NCI-H2107 treated with DMSO at 0.1 percent for 48 hours (cell line): ENCODE measurements around the gene PHF23.

ENCODE experiments used
- DNase-seq: peaks from one replicate; lab custom pipeline; 2025; ENCODE audit not compliant: unreplicated experiment; lab: John Stamatoyannopoulos, UW

Gene PHF23

DNA sequence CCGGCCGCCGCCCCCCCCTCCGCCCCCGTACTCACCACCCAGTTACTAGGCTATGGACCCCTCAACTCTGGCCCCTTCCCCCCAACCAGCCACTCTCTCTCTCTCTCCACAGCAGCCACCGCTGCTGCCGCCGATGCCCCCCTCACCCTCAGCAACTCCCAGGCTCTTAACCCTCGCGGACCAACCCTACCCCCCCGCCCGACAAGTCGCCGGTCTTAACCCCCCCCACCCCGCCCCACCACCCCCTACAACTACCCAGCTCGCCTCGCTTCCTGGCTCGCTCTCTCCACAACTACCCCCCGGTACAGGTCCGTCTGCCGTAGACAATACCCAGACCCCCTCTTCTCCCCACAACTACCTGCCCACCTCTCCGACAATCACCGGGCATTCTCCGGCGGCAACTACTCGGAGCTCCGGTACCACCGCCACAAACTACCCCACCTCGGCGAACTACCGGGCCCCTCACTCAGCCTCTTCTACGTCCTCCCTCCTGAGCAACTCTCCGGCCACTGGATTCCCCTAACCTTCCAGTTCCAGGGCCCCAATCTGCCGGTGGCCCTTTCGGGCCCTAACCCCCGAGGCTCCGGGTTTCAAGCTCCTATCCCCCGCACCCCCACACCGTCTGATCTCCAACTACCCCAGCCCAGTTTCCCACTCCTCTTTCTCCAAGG, 702 bp downstream of the PHF23 start:
- no peak for DNase-seq

DNA sequence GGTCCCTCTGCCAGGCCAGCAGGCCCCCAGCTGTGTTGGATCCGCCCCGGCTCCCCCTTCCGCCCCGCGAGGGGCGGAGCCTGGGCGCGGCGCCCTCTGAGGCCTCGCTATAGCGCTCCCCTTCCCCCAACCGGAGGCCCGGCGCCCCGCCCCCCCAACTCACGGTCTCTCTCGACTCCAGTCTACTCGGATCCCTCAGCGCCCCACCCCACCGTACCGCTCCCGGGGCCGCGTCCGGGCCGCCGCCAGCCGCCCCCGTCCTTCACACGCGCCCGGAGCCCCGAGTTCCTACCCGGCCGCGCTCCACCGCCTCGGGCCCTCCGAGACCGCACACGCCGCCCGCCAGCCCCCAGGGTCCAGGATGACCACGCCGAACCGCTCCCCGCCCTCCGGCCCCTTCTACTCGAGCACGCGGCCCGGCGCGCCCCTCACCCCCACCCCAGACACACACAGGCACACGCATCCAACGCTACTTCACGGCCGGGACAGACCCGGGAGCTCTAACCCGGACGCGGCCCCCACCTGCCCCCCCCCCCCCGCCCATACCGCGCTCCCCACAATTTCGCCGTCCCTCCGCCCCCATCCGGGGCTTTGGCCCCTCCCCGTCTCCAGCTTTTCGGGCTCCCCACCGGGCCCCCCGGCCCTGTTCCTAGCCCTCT, 1.4 kb downstream of the PHF23 start:
- no peak for DNase-seq

DNA sequence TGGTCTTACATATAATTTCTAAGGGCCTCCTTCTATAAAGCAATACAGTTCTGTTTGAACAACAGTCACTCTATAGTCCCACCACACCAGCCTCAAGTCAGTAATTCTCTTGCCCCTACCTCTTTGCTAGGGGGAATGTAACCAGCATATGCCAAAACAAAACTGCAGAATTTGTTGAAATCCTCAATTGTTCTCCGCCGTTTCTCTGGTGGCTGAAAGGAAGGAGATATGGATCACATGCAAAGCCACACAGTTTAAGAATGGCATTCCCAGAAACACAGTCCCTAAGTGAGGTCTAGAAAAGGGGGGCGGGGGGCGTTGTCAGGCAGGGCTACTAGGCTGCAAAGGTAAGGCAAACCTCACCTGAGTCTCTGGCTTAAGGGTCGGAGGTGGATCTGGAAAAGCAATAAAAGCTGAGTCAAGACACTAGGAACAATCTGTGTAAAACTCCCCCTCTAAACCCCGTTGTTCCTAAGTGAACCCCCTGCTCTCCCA, 1.9 kb downstream of the PHF23 start:
- DNase-seq: no peak

DNA sequence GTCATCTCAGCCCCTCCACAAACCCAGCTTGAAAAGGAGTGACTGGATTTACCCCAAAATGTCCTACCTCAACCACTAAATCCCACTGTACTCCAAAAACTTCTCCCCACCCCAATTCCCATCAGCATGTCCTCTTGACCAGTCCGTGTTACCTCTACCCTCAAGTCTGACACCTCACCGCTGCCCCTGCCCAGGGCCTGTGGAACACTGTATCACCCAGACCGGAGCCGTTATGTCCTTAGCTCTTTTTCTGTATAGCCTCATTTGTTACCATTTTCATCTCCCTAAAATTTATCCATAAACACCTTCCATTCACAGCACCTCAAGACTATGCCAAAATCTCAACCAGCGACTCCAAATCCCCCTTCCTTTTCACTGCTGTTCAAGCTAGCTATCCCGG, 2.4 kb downstream of the PHF23 start:
- no peak for DNase-seq

DNA sequence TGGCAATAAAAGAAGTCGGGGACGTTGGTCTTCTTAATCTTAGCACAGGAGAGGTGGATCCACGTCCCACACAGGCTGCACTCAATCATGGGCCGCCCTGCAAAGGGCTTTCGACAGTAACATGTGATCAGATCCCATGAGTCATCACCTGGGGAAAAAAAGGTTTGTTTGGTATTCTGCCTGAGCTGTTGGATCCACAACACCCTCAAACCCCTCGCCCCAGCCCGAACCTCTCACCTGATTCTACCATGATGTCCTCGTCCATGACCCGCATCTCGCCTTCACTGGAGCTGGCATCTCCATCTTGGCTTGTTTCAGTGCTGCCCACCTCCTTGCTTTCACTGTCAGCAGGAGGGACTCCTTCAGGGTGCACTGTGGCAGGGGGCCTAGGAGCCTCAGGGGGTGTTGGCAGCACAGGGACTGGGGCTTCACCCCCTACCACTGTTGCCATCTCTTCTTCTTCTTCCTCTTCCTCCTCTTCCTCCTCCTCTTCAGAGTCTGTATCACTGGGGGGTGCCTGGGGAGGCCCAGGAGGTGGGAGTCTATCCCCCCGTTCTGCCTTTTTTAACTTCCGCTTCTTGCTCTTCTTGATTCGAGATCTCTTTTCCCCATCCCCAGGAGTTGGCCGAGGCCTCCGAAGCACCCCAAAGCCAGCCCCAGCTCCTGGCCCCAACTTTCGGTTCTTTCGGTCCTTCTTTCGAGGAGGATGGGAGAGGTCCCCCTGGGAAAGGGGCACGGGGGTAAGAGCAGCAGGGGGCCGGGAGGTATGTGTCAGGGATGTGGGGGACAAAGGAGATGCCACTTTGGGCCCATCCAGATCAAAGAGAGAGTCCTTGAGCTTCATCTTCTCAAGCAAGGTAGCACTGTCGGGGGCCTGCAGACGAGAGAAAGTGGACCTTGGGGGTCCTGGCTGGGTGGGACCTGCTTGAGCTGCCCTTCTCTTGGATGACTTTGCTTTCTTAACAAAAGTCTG, 3.3 kb downstream of the PHF23 start:
- no peak for DNase-seq

DNA sequence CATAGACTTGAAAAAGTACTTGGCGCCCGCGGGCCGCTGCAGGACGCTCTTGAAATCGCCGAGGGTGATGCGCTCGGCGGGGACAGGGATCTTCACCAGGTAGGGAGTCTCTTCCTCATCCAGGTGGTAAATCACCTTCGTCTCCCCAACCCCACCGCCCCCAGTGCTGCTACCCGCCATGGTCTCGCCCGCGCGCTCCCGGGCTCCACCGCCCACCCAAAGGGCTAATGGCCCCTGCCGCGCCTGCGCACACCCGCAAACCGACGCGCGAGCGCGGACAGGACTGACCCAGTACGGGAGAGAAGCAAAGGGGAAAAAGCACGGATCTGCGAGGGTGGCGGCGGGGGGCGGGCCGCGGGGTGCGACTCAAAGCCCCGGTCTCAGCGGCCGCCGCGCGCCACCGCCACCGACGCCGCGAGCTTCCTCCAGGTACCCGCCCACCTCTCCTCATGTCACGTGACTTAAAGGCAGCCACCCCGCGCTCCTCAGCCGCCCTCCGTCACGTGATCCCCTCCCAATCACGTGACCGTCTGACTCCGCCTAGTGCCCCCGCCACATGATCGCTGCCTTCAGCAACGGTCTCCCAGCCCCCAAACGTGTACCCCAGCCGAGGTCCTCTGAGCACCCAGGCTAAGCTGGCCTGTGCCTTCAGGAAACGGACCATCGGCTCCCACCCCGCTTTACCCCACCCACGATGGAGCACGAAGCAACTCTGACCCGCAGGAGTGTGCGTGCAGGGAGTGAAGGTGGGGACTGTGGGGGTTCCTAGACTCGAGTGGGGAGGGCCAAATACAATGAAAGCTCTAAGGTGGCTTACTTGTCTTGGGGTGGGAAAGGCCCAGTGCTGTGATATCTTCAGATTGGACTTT, 4.9 kb downstream of the PHF23 start, which contains the start of gene DVL2:
Gene DVL2, minus strand, starts transcription at position 435 of the 869 bp plus-strand sequence. Its CDS starts 255 bp downstream, at position 180.
- peak; percentile 70 for DNase-seq

DNA sequence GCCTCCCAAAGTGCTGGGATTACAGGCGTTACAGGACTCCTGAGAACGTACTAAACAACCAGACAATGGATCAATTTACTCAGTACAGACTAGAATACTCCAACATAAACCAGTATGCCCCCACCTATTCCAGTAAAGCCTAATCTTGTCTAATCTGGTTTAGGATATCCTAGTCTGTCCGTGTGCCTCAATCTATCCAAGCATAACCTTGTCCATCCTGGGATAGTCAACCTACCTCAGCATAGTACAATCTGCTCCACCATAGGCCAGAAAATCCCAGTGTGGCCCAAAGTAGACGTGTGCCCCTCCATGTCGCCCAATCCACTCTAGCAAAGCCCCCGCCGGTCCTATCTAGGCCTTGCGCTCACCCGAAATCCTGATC, 5.6 kb downstream of the PHF23 start:
- DNase-seq: no peak

DNA sequence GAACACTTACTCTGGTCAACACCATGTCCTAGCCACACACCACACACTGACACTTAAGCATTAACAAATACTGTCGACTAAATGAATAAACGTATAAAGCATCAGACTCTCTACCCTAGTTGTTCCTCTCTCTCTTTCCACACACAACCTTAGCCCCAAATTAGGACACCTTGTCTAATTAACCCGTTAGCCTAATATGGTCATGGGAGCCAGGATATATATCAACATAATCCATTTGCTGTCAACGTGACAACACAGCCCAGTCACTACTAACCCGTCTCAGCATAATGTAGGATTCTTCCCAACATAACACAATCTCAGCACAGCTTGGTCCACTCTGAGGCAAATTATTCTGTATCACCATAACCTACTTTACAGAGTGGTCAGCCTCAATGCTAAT, 7.1 kb downstream of the PHF23 start:
- no peak for DNase-seq

DNA sequence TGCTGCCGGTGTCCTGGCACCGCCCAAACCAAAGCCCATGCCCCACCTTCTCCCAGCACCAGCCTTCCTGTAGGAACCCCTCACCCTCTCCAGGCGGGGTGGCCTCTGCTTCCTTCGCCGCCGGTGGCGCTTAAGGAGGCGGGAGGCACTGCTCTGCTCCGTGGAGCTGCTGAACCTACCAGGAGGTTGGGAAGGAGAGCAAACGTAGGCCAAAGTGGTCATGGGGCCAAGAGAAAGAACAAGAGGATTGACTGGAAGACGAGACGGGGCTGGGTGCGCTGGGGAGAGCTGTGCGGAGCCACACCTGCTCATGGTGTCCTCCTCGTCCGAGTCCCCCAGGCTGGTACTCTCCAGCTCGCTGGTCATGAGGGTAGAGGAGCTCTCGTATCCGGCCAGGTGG, 9.8 kb downstream of the PHF23 start:
- DNase-seq: no peak

DNA sequence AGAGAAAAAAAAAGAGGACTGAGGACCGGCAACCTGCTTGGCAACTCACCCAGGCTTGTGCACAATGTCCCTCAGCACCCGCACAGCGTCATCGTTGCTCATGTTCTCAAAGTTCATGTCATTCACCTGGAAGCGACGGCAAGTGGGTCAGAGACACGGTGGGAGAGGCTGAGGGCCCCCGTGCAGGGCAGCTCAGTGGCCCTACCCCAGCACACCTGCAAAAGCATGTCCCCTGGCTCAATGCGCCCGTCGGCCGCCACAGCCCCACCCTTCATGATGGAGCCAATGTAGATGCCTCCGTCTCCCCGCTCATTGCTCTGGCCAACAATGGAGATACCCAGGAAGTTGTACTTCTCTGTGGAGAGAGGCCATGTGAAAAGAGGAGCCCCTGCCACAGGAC, 10.3 kb downstream of the PHF23 start:
- no peak for DNase-seq

DNA sequence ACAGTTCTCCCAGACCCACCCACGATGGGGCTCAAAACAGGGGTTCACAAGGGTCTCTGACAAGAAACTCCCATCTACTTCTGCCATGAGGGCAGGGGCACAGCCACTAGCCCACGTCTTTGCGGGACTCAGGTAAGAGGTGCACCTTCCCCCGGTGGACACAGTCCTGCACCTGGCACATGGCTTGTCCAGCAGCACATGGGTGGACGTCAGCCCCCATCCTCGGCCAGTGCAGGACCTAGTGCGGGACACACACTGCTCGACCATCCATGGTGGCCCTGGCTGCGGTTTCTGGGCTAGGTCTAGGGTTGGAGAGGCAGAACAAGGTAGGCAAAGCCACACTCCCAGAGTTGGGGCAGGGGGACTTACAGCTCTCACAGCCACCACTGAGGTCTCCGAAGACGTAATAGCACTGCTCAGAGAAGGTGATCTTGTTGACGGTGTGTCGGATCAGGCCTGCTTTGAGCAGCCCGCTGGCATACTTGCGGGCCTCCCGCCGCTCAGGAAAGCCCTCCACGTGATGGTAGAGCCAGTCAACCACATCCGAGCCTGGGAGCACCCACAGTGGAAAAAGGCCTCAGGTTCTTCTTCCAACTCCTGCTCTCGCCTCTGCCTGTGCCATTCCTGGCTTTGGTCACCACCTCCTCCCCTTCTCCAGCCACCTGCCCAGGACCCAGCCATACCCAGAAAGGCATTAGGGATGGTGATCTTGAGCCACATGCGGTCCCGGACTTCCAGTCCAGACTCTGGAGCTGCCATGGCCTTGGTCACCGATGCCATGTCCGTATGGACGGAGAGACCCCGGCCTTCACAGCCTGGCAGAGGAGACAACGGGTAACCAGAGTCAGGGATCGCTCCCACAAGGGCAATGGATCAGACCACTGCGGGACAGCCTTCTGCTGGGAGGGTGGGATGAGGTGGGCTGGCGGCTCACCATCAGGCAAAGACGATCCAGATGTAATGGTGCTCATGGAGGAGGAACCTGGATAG, 12.2 kb downstream of the PHF23 start:
- no peak for DNase-seq

DNA sequence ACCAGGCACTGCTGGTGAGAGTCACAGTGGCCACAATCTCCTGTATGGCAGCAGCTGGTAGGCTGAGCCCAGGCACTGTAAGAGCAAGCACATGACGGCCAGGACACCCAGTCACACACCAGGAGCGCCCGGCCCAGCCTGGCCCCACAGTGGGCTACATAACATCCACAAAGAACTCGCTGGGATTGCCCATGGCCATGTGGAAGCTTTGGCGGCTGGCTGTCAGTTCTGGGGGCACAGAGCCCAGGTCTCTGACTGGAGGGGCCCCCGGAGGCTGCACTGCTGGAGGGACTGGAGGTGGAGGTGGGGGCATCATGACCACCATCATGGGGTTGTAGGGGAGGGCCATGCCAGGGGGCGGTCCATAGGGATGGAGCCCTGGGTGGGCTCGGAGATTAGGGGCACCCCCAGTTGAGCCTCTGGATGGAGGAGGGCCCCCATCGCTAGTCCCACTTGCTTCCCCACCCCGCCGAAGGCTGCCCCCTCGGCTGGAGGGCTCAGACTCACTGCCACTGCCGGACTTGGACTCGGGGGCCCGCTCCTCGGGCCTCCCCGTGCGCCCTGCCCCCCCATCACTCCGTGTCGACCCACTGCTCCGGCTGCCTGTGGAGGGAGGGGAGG, 13.4 kb downstream of the PHF23 start:
- DNase-seq: no peak

DNA sequence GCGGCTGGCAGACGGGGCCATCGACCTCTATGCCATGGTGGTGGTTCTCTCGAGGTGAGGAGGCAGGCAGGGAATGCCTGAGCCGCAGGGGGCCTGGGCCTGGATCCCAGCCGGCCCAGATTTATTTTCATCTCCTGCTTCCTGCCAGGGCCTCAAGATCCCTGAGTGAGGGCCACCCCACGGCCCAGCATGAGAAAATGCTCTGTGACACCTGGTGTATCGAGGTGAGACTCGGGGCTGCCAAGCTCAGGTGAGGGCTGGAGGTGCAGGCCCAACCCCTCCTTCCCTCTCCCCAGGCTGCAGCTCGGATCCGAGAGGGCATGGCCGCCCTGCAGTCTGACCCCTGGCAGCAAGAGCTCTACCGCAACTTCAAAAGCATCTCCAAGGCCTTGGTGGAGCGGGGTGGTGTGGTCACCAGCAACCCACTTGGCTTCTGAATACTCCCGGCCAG, 14.6 kb downstream of the PHF23 start:
- no peak for DNase-seq

DNA sequence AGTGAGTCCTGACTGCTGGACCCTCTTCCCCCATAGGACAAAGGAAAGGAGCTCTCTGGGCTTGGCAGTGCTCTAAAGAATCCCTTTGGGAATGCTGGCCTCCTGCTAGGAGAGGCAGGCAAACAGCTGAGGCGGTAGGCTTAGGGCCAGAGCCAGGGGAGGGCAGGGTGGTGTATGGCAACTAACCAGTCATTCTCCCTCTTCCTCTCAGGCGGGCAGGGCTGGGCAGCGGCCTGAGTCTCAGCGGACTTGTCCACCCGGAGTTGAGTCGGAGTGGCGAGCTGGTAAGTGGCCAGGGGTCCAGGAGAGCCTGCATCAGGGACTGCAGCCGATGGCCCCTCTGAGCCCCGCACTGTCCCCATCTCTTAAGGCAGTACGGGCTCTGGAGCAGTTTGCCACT, 15.1 kb downstream of the PHF23 start:
- DNase-seq: no peak

DNA sequence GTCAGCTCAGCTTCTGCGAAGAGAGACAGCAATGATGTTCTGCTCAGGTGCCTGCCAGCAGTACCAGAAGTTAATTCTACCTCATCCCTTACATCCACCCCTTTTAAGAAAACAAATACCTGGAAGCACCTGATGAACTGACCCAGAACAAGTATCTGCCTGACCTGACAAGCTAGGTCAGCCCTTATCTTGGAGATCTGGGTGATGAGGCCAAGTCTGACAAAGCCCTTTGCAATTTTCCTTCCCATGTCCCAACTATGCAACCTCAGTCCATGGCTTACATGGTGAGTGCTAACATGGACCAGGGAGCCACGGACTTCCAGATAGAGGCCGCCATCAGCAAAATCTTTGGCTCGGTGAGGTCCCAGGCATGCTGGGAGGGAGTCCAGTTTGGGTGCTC, 15.9 kb downstream of the PHF23 start:
- DNase-seq: no peak

DNA sequence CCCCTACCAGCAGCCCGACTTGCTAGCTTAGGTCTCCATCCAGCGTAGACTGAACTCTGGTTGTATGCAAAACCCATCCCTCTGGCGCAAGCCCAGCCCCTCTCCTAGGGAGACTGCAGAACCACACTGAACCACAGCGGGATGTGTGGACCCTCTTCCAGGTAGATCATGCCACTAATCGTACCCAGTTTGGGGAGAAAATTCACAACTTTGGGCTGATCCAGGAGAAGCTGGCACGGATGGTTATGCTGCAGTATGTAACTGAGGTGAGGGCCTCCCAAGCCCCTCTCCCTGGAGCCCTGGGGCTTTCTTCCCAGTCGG, 16.3 kb downstream of the PHF23 start:
- no peak for DNase-seq

DNA sequence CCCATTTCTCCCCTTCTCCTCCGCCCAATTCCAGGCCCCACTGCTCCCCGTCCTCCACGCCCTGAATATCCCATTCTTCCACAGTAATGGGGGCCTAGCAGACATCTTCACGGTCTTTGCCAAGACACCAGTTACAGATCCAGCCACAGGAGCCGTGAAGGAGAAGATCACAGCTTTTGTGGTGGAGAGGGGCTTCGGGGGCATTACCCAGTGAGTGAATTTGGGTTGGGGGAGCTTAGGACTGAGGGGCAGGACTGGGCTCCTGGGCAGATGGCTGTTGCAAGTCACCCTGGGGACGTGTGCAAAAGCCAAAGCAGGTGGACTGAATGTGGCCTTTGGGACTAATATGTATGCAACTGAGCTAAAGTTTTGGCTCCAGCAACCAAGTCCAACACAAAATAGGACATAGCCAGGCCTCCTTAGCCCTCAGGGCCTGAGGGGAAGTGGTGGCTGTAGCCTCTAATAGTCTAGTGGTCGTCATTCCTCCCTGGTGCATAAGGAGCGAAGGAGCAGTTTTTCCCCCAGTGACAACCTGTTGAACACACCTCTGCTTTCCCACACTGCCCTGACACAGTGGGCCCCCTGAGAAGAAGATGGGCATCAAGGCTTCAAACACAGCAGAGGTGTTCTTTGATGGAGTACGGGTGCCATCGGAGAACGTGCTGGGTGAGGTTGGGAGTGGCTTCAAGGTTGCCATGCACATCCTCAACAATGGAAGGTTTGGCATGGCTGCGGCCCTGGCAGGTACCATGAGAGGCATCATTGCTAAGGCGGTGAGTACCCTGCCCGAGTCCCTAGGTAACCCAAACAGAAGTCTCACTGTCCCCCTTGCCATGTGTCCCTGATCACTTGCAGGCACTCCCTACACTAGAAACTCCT, 16.9 kb downstream of the PHF23 start:
- DNase-seq: no peak
